Measurements from ENCODE around the gene CHRNE. TPM values are rescaled to one million over a fixed set of nuclear protein-coding genes. Genes with fewer than 3 reads are reported as not detected.
"Not testable (repeated sequence)": the region's sequence is repeated elsewhere in the genome, so short reads cannot be mapped to it uniquely, and the experiment has no call there.

CHRNE gene
- total RNA-seq, 2 donors from 2014 or later, result 0.33 to 1.8 TPM

DNA sequence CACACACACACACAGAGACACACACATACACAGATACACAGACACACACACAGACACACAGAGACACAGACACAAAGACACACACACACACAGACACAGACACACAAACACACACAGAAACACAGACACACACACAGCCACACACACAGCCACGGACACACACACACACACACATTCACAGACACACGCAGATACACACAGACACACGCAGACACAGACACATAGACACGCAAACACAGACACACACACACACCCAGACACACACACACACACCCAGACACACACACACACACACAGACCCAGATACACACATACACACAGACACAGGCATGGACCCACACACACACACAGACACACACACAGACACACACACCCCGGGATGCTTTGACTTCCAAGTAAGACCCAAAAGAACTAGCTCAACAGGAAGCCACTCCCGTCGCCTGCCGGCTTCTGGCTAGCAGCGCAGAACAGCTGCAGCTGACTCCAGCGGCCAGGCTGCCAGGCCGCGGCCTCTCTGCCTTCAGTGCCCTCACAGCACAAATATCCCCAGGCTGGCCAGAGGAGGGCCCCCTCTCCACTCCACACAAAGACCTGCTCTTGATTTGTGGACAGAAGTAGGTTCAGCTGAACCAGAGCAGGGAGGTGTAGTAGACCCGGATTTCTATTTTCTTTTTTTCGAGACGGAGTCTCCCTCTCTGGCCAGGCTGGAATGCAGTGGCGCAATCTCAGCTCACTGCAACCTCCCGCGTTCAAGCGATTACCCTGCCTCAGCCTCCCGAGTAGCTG is 6.0 kb upstream of the CHRNE start:
- Histone ChIP-seq H3K27me3 (no peaks in the 10 kb centered on the region), H3K27ac (peak overlapping the region in 3 of 4 donors; percentile 21 to 61 (median 59)), H3K9me3 (no peaks in the 10 kb centered on the region), H3K4me1 (peaks cover 12% of the 10 kb centered on the region), H3K4me3 (no peak overlapping the region), H3K36me3 (replicated peaks in 1 of 2; ENCODE audit: insufficient read depth in 1 of 2, low read depth in 2 of 2) (no peaks in the 10 kb centered on the region)
- ATAC-seq (peak; percentile 98), DNase-seq (peak; percentile 90 to 94 (median 94))
- intact Hi-C loops (cut with DNase I), result no loop called here
- peak in 2 of 3 donors; percentile 23 to 28 for TF ChIP-seq POLR2A (IDR thresholded peaks at IDR 0.05)
- TF ChIP-seq, protein P1, sequence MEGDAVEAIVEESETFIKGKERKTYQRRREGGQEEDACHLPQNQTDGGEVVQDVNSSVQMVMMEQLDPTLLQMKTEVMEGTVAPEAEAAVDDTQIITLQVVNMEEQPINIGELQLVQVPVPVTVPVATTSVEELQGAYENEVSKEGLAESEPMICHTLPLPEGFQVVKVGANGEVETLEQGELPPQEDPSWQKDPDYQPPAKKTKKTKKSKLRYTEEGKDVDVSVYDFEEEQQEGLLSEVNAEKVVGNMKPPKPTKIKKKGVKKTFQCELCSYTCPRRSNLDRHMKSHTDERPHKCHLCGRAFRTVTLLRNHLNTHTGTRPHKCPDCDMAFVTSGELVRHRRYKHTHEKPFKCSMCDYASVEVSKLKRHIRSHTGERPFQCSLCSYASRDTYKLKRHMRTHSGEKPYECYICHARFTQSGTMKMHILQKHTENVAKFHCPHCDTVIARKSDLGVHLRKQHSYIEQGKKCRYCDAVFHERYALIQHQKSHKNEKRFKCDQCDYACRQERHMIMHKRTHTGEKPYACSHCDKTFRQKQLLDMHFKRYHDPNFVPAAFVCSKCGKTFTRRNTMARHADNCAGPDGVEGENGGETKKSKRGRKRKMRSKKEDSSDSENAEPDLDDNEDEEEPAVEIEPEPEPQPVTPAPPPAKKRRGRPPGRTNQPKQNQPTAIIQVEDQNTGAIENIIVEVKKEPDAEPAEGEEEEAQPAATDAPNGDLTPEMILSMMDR (IDR thresholded peaks at IDR 0.05), result peak; percentile 71 to 96 (median 94)
- WGBS, 2 donors, result 18 to 29% methylated on average over 9 to 20 of the region's 20 CpGs

GRCh38 chr17:4908301-4908700 is 5.4 kb upstream of the CHRNE start:
- no peak for DNase-seq
- no peak for ATAC-seq
- Histone ChIP-seq H3K36me3 (replicated peaks in 1 of 2; ENCODE audit: insufficient read depth in 1 of 2, low read depth in 2 of 2) (no peaks in the 10 kb centered on the region), H3K9me3 (no peaks in the 10 kb centered on the region), H3K4me1 (peaks cover 18% of the 10 kb centered on the region), H3K27me3 (no peaks in the 10 kb centered on the region), H3K27ac (peak overlapping the region in 2 of 4 donors; percentile 59 to 61), H3K4me3 (no peak overlapping the region)
- intact Hi-C loops (cut with DNase I), result no loop called here
- WGBS, 2 donors, result 47 to 66% methylated on average over 7 to 9 of the region's 10 CpGs
- TF ChIP-seq, protein P1 (IDR thresholded peaks at IDR 0.05), result no peak

DNA sequence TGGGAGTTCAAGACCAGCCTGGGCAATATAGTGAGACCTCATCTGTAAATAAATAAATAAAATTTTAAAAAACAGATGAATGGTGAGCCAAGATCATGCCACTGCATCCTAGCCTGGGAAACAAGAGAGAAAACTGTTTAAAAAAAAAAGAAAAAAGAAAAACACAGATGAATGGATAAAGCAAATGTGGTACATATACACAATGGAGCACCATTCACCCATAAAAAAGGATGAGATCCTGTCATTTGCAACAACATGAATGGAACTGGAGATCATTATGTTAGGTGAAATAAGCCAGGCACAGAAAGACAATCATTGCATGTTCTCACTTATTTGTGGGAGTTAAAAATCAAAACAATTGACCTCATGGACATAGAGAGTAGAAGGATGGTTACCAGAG is 3.7 kb upstream of the CHRNE start:
- DNase-seq; H3K9me3 ChIP-seq; H3K27me3 ChIP-seq; ATAC-seq; intact Hi-C loops (cut with DNase I); H3K27ac ChIP-seq; H3K36me3 ChIP-seq (replicated peaks in 1 of 2; ENCODE audit: insufficient read depth in 1 of 2, low read depth in 2 of 2); H3K4me3 ChIP-seq: not testable (repeated sequence)
- peaks cover 25% of the 10 kb centered on the region for H3K4me1 ChIP-seq

DNA sequence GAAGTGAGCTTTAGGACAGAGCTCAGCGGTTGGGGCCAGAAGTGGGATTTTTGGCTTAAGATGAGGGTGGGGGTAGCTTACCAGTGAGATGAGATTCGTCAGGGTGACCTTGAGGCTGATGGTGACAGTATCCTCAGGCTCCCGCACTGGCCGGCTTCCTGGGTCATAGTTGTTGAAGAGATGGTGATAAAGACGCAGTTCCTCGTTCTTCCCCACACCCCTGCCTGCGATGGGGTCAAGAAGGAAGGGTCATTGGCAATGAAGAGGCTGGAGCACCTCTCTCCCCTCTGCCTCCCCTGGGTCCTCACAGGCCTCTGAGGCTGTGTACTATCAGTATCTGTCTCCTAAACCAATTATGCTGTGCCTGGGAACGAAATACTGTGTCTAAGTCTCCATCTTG is 358 bp downstream of the CHRNE start:
- DNase-seq, result no peak
- WGBS, 2 donors, result 48 to 60% methylated on average over 8 of the region's 8 CpGs
- no peak for ATAC-seq
- H3K36me3 ChIP-seq (replicated peaks in 1 of 2; ENCODE audit: insufficient read depth in 1 of 2, low read depth in 2 of 2), result no peaks in the 10 kb centered on the region
- intact Hi-C loops (cut with DNase I), result no loop called here
- H3K4me1 ChIP-seq, result peaks cover 45% of the 10 kb centered on the region
- no peak for TF ChIP-seq POLR2A (IDR thresholded peaks at IDR 0.05)
- TF ChIP-seq, protein P1 (IDR thresholded peaks at IDR 0.05), result no peak
- no peaks in the 10 kb centered on the region for H3K9me3 ChIP-seq
- peak overlapping the region in 1 of 4 donors; percentile 12 for H3K27ac ChIP-seq
- no peaks in the 10 kb centered on the region for H3K27me3 ChIP-seq
- H3K4me3 ChIP-seq, result no peak overlapping the region

DNA sequence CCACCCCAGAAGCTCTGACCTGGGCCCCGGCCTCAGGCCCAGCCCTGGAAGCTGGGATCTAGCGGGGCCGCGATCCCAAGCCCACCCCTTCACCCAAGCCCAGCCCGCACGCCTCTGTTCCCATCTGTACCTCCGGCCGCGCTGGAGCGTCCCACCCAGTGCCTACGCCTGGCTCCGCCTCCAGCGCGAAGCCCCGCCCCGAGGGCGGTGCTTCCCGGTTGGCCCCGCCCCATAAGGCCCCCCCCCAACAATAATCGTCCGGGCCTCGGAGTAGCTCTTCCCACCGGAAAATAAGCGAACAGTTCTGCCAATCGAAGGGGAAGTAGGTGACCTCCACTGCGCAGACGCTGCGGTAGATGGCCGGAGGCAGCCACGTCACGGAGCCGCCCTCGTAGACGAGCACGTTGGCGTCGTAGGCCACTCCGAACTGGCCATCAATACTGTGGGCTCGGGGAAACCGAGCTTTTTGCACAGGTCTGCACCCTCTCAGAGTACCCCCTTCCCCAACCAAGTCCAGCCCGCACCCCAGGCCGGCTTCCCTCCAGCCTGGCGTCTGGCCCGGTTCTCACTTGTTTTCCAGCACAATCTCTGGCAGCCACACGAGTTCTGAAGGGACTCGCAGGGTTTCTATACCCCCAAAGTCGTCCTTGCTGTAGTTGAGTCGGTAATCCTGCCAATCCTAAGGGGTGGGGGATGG is 1.1 kb downstream of the CHRNE start:
- Histone ChIP-seq H3K4me3 (no peak overlapping the region), H3K27me3 (no peaks in the 10 kb centered on the region), H3K9me3 (no peaks in the 10 kb centered on the region), H3K36me3 (replicated peaks in 1 of 2; ENCODE audit: insufficient read depth in 1 of 2, low read depth in 2 of 2) (no peaks in the 10 kb centered on the region), H3K27ac (peak overlapping the region in 1 of 4 donors; percentile 12), H3K4me1 (peaks cover 45% of the 10 kb centered on the region)
- intact Hi-C loops (cut with DNase I), result no loop called here
- peak in 1 of 3 donors; percentile 7 for TF ChIP-seq POLR2A (IDR thresholded peaks at IDR 0.05)
- TF ChIP-seq, protein P1 (IDR thresholded peaks at IDR 0.05), result no peak
- DNase-seq (peak in 2 of 4 donors; percentile 32 to 40), ATAC-seq (no peak)
- WGBS, 2 donors, result 62 to 66% methylated on average over 32 to 41 of the region's 48 CpGs

Data from body of pancreas (tissue), 4 donors.